Islet of Langerhans (tissue), 1 donor: ENCODE data around the gene PDLIM5.

Experiments
- FAIRE-seq: peaks from one replicate; lab custom pipeline; 2011; peaks lifted over from hg19 to GRCh38; lab: Jason Lieb, UNC

The PDLIM5 gene

GRCh38 chr4:94700298-94700697 lies 248.6 kb downstream of the PDLIM5 start:
- no peak for FAIRE-seq

- no peak for FAIRE-seq
These were observed 250.0 kb downstream of the PDLIM5 start for GRCh38 chr4:94701631-94702300.

GRCh38 chr4:94711635-94712034 lies 259.9 kb downstream of the PDLIM5 start:
- no peak for FAIRE-seq

GRCh38 chr4:94714365-94715160 lies 262.8 kb downstream of the PDLIM5 start:
- FAIRE-seq = no peak

- FAIRE-seq = no peak
These were observed 264.0 kb downstream of the PDLIM5 start for GRCh38 chr4:94715726-94716125.
